ENCODE results near the gene PFKFB4.
"Not testable (repeated sequence)": the region's sequence is repeated elsewhere in the genome, so short reads cannot be mapped to it uniquely, and the experiment has no call there.

Gene PFKFB4

DNA sequence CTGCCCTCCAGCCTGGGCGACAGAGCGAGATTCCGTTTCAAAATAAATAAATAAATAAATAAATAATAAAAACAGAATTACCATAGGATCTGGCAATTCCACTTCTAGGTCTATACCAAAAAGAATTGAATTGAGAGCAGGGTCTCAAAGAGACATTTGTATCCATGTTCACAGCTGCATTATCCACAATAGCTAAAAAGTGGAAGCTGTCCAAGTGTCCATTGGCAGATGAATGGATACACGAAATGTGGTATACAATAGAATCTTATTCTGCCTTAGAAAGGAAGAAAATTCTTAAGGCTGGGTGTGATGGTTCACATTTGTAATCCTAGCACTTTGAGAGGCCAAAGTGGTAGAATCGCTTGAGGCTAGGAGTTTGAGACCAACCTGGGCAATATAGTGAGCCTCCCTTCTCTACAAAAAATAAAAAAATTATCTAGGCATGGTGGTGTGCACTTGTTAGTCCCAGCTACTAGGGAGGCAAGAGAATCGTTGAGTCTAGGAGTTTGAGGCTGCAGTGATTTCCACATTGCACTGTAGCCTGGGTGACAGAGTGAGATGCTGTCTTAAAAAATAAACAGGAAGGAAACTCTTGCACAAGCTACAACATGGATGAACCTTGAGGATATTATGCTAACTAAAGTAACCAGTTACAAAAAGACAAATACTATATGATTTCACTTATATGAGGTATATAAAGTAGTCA, 24.2 kb downstream of the PFKFB4 start:
- no peak for DNase-seq (ENCODE audit: low read depth in 2 of 2)

DNA sequence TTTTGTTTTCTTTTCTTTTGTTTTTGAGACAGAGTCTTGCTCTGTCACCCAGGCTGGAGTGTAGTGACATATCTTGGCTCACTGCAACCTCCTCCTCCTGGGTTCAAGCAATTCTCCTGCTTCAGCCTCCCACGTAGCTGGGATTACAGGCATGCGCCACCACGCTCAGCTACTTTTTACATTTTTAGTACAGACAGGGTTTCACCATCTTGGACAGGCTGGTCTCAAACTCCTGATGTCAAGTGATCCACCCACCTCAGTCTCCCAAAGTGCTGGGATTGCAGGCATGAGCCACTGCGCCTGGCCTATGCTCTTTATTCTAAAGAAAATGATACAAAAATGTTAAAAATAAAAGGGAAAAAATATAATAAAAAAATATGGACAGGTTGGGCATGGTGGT, 25.9 kb downstream of the PFKFB4 start:
- not testable (repeated sequence) for DNase-seq (ENCODE audit: low read depth in 2 of 2)

DNA sequence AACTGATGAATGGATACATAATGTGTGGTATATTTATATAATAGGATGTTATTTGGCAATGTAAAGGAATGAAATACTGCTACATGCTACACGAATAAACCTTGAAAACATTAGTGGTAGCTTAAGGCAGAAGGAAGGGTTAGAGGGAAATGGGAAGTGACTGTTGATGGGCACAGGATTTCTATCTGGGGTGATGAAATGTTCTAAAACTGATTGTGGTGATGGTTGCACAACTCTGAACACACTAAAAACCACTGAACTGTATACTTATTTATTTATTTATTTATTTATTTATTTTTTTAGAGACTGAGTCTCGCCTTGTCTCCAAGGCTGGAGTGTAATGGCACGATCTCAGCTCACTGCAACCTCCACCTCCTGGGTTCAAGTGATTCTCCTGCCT, 27.8 kb downstream of the PFKFB4 start:
- DNase-seq (ENCODE audit: low read depth in 2 of 2), result no peak

DNA sequence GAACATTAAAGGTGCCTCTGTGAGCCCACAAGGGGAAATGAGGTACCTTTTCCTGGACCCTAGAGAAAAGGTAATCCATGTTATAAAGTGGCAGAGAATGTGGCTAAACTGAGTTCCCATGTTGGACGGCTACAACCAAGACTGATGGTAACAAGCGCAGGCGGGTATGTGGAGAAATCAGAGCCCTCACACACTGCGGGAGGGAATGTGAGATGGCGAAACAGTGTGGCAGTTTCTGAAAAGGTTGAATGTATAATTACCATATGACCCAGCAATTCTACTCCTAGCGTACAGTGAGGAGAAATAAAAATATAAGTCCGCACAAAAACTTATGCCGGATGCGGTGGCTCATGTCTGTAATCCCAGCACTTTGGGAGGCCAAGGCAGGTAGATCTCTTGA, 28.6 kb downstream of the PFKFB4 start:
- DNase-seq (ENCODE audit: low read depth in 2 of 2), result no peak

DNA sequence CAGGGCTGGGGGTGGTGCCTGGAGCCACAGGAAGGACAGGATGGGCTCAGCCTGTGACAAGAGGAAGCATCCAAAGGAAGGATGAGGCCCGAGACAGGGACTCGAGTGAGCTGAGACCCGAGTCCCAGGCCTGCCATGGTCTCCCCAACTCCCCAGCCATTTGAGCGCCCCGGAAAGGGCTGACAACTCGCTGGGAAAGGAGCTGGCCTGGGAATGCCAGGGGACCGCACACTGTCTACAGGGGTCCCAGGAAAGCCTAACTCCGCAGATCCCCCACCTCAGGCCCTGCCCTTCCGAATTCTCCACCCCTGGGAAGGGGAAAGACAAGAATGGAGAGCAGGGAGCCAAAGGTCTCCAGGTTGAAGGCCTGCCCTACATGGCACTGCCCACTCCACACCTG, 31.6 kb downstream of the PFKFB4 start:
- no peak for DNase-seq (ENCODE audit: low read depth in 2 of 2)

DNA sequence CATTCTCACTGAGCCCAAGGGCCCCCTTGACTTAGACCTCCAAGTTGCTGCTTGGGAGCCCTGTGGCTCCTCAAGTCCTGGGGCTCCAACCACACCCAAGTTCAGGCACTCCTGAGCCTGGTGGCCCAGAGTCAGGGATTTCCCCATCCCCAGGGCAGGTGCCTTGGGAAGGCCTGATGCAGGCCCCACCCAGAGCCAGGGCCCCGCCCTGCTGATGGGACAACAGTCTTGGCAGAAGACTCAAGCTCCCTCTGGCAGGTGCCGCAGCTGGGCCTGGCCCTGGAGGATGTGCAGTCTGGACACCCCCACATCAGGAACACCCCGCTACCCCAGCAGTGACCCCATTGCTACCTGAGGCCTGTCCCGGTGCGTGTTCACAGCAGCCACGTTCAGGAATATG, 35.0 kb downstream of the PFKFB4 start:
- DNase-seq (ENCODE audit: low read depth in 2 of 2), result no peak

DNA sequence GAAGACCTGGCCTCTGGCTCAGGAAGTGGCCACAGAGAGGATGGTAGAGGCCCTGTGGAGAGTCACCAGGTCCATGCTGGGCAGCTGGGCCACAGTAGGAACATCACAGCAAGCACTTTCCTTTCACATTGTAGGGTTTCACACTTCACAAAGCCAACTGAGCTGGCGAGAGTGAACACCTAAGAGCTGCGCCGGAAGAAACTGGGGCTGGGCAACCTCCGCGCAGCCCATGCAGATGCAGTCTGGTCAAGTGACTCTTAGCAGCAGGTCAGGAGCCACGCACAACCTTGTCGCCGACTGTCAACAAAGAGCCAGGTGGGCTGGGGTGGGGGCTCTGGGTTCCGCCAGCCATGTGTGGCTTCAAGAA, 37.3 kb downstream of the PFKFB4 start:
- DNase-seq (ENCODE audit: low read depth in 2 of 2), result no peak

DNA sequence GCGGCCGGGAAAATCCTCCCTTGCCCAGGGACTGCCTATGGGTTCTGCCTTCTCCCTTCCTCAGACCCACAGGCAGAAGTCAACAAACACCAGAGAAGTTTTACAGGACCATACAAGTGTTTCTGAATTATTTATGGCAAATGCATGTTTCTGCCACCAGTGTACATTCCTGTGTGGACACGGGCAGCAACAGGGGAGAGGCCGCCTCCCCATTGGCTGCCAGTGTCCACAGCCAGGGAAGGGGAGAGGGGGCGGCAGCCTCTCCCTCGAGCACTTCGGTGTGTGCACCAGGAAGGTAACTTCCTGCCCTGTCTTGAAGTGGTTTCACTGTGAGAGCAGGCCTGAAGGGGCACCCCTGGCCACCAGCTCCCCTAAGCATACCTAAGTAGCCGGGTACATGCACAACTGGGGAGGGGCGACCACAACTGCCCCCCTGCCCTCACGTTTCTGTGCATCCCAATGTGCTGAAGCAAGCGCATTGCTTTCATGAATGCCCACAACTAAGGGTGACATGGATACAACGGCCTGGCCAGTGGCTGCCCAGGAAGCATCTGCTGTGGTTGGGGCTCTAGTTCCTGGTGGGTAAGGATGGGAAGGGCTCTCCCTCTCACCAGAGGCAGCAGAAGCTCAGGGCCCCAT, 37.8 kb downstream of the PFKFB4 start:
- no peak for DNase-seq (ENCODE audit: low read depth in 2 of 2)

DNA sequence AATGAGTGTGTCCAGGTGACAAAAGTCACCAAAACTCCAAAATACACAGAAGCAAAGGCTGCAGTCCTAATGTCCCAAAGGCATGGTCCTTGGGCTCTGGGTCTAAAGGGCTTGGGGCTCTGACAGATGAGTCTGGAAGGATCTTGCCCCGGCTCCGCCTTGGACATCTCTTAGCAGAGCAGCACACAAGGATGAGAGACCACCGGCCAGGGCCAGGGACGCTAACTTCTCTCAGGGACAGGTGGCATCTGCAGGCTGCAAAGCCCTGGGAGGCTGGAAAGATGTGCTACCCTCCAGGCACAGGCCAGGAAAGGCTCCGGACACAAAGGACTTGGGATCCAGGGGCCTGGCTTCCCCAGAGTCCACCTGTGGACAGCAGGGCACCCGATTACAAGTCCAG, 38.5 kb downstream of the PFKFB4 start:
- no peak for DNase-seq (ENCODE audit: low read depth in 2 of 2)

DNA sequence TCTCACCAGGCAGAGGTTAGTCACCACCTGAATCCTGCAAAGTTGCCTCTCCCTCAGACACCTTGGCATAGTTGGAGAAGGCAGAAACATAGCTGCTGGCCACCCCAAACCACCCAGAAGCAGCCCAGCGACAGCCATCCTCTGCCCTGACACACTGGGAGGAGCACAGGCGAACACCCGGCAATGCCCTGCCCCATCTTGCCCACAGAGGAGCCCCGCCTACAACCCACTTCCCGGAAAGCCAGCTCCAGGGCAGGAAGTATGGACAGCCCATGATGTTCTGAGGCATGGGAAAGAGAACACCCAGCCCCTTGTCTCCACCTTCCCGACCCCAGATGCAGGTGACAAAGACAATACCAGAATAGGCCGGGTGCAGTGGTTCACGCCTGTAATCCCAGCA, 40.0 kb downstream of the PFKFB4 start:
- no peak for DNase-seq (ENCODE audit: low read depth in 2 of 2)

DNA sequence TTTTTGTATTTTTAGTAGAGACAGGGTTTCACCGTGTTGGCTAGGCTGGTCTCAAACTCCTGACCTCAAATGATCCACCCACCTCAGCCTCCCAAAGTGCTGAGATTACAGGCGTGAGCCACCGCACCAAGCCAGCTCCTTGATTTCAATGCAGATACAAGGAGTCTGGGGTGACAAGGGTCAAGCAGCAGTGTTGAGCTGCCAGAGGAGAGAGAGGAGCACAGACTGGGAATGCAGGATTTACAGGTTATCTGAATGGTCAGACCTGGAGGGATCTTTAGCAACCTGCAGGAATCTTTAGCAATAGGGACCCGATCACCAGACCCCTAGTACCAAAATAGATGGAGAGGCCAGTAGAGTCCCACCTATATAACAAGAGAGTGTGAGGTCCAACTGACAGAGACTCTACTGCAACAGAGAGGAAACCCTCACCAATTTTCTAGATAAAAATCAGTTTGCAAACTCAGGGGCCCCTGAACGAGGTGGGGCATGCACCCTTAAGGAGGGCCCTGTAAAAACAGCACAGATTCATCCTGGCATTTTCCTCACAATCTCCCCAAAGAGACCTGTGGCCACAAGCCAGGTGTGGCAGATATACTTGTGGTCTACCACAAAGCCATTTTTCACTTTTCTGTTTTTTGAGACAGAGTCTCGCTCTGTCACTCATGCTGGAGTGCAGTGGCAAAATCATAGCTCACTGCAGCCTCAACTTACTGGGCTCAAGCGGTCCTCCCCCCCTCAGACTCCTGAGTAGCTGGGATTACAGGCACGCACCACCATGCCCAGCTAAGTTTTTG, 42.0 kb downstream of the PFKFB4 start:
- DNase-seq (ENCODE audit: low read depth in 2 of 2), result no peak

DNA sequence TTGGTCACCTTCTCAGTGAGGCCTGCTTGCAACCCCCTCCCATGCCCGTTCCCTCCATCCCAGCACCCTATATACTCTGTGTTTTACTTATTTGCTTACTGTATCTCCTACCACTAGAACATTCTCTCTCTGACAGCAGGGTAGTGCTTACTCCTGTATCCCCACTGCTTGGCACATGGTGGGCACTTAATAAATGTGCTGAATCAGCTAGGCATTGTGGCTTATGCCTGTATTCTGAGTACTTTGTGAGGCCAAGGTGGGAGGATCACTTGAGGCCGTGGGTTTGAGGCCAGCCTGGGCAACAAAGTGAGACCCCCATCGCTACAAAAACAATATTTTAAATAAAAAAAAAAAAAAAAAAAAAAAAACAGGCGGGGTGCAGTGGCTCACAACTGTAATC, 45.1 kb downstream of the PFKFB4 start:
- no peak for DNase-seq (ENCODE audit: low read depth in 2 of 2)

DNA sequence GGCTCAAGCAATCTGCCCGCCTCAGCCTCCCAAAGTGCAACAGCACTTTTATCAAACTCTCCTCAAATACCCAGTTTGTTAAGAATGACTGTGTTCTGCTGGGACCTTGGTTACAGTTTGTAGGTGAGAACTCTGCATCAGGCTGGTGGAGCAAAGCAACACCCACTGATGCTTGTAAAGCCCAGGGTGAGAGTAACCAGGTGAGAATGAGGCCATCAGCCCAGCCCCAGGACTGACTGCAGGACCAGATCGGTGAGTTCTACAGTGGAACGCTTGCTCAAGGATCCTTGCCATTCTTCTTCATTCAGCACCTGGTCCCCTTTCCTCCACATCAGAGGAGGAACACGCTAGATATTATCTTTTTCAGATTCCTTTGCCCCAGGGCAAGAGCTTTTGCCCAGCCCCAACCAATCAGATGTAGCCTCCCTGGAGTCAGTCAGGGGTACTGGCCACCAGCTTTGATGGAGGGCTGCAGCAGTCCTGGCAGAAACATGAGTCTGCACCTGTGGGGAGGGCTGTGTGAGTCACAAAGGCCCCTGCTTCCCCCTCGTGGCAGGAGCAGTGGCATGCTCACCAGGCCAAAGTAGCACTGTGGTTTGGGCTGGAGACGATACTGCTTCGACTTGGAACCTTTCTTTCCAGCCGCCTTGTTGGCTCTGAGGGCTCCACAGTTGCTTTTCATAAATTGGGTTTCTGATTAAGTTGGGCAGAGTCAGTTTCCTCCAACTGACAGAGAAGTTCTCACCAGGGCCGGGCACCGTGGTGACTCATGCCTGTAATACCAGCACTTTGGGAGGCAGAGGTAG, 49.1 kb downstream of the PFKFB4 start:
- no peak for DNase-seq (ENCODE audit: low read depth in 2 of 2)

DNA sequence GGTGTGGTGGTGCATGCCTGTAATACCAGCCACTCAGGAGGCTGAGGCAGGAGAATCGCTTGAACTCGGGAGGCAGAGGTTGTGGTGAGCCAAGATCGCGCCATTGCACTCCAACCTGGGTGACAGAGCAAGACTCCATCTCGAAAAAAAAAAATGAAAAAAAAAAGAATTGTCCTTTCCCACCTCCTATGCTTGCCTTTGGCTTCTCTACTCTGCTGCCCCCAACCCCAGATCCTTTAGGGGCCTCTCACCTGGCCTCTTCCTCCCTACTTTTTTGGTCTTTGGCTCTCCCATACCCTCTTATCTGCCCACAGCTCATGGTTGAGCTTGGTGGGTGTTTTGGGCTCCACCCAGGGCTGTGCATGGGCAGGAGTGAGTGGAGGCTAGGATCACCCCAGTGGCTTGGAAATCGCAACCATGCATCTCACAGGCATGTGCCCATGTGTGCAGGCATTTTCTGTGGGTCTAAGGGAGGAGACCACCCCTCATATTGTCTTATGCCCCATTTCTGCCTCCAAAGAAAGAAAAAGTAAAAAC, 50.6 kb downstream of the PFKFB4 start:
- no peak for DNase-seq (ENCODE audit: low read depth in 2 of 2)

DNA sequence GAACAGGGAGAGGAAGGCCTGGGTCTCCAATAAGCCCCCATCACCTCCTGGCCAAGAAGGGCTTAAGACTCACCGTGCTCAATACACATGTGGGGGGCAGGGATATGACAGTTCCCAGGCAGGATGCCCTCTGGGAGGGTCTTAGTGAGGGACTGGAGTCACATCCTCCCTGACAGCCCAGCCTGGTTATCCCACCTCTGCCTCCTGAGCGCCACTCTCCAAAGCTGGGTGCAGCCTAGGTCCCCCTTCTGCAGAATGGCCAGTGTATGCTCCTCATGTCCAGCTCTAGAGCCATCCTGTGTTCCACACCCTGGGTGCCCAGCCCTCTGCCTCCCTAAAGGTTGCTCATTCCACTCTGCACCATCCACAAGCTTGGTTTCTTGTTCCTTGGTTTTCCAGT, 51.5 kb downstream of the PFKFB4 start:
- DNase-seq (ENCODE audit: low read depth in 2 of 2), result no peak

DNA sequence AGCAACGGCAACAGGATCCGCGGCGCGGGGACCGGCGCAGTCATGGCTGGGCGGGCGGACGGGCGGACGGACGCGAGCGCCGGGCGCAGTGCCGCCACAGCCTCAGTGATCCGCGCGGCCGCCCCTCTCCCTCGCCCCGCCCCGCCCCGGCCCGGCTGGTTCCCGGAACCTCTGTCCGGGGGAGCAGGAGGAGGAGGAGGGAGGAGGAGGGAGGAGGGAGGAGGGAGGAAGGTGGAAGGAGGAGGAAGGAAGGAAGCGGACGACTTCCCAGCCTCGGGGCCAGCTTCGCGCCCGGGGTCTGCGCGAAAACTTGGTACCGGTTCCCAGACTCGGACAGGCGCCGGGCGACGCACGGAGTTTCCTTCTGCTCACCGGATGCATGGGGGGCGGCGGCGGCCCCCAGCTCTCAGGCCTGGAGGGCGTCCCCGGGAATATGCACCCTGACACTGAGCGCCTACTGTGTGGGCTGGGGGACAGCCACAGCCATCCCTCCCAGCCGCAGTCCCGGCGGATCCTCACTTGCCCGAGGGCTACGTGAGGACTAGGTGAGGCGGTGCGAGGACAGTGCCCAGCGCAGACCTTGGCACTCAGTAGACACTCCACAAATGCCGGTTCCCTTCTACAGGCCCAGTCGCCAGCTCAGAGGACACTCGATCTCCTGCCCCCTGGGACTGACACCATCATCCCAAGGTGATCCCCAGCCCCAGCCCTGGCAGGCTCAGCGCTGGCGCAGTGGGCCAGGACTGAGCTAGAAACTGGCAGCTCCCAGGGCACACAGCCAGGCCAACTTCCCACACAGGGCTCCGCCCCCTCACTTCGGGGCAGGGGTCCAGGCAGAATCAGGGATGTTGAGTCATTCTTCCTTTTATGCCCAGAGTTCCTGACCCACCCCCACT, 52.3 kb downstream of the PFKFB4 start, which contains the start of gene SHISA5:
SHISA5 (minus strand) TSS at position 124 of the 896 bp plus-strand sequence; CDS start at position 44, 80 bp downstream.
- DNase-seq (ENCODE audit: low read depth in 2 of 2), result peak; percentile 36 to 41

DNA sequence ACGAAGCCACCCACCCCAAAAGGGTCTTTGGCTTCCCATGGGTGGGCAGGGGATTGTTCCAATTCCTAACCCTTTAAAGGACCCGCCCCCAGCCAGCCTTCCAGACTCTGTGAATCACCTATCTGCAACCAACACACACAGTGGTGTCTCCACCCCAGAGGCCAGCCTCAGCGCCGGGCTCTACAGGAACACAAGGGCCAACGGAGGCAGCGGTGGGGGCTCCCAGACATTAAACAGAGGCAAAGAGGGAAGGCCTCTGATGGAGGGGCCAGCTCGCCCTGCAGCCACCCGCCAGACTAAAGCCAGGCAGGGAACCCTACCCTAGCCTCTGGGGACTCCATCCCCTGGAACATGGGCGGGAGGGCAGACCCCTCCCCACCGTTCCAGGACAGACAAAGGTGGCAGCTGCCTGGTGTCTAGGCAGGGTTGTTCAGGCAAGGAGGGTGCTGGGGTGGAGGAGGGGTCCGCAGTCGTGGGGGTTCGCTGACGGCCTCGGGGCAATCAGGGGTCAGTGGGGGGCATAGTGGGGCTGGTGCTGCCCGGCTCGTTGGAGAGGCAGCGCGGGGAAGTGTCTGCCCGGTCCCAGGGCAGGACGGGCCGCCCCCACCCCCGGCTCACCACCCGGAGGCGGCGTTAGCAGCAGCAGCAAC, 53.1 kb downstream of the PFKFB4 start:
- DNase-seq (ENCODE audit: low read depth in 2 of 2), result no peak

DNA sequence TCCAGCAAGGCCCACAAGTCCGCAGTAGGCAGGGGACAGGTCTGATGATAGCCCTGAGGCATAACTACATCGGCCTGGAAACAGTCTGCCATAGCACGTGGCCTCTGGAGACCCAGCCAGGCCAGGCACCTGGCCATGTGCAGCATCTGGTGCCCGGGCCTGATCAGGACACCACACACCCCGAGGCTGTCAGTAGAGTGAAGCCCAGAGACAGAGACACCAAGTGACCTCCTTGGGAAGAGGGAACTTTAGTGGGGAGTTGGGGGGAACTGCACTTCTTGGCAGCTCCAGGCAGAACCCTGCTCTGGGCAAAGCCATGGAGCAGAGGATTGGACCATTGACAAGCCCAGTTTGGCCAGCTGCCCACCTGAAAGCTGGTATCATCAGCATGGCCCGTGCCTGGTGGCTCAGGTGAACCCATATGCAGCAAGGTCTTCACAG, 53.9 kb downstream of the PFKFB4 start:
- DNase-seq (ENCODE audit: low read depth in 2 of 2), result no peak

DNA sequence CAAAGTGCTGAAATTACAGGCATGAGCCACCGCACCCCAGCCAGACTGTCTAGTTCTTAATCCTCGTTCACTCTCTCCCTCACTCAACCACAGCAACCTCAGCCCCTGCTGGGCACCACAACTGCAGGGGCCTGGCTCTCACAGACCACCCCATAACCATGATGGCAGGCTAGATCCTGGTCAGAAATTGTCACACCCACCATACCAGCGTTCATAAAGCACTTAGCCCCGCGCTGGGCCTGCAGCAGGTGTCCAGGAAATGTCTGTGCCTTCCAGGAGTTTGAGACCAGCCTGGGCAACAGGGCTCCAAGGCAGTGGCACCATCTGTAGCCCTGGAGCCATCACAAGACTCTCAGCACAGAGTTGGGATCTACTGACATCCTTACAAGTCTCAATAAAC, 54.5 kb downstream of the PFKFB4 start:
- DNase-seq (ENCODE audit: low read depth in 2 of 2), result no peak

DNA sequence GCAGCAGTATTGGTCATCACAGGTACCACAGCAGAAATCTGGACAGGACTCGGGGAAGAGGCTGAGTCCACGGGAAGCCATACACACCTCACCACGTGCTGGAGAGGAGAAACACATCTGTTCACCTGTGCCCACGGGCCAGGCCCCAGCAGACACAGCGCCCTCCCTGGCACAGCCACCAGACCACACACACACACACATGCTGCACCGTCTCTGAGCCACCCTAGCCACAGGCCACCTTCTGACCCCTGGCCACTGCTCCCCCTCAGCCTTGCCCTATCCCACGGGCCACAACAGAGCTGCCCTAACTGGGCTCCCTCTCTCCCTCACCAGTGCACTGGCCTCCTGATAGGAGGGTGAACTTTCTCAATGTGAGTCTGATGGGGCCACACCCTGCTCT, 55.4 kb downstream of the PFKFB4 start:
- DNase-seq (ENCODE audit: low read depth in 2 of 2), result no peak
